ENCODE data around the gene ABCD4.

Gene ABCD4

DNA sequence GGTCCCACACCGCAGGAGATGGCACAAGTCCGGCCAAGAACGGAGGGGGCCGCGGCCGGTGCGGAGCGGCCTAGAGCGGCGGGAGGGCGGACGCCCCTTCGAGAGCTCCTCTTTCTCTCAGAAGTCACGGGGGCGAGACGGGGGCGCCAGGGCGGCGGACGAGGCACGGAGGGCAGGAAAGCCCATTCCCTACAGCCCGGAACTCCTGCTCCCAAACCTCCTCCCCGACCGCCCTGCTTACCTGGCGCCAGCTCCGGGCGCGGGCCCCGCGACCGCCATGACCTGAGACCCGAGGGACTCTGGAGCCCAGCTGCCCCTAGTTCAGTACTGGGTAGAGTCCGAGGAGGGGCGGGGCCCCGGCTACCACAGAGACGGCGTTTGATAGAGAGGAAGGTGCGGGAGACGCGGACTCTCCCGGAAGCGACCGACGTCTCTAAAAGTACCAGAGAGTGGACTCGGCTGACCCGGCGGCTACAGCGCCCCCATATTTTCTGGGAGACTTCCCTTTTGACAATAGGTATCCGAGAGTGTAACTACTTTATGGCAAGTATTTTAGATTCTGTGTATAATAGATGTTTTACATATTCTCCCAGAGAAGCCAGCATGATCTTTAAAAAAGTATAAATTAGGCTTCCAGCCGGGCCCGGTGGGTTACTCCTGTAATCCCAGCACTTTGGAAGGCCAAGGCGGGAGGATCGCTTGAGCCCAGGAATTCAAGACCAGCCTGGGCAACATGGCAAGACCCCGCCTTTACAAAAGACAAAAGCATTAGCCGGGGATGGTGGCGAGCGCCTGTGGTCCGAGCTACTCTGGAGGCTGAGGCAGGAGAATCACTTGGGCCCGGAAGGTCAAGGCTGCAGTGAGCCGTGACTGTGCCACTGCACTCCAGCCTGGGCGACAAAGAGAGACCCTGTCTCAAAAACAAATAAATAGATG lies at the start of gene ABCD4:
TSS of gene ABCD4 (minus strand) at position 301 of the 936 bp plus-strand sequence. CDS start at position 279, 22 bp downstream.
- TF ChIP-seq, protein P1, sequence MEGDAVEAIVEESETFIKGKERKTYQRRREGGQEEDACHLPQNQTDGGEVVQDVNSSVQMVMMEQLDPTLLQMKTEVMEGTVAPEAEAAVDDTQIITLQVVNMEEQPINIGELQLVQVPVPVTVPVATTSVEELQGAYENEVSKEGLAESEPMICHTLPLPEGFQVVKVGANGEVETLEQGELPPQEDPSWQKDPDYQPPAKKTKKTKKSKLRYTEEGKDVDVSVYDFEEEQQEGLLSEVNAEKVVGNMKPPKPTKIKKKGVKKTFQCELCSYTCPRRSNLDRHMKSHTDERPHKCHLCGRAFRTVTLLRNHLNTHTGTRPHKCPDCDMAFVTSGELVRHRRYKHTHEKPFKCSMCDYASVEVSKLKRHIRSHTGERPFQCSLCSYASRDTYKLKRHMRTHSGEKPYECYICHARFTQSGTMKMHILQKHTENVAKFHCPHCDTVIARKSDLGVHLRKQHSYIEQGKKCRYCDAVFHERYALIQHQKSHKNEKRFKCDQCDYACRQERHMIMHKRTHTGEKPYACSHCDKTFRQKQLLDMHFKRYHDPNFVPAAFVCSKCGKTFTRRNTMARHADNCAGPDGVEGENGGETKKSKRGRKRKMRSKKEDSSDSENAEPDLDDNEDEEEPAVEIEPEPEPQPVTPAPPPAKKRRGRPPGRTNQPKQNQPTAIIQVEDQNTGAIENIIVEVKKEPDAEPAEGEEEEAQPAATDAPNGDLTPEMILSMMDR (IDR thresholded peaks at IDR 0.05; ENCODE audit: low read length, missing control alignments), result peak; percentile 30
- peak; percentile 93 for DNase-seq (ENCODE audit: low read depth)
- H3K4me3 ChIP-seq (replicated peaks; ENCODE audit: low read depth, low read length), result peak within 1 kb of the TSS; percentile 76

DNA sequence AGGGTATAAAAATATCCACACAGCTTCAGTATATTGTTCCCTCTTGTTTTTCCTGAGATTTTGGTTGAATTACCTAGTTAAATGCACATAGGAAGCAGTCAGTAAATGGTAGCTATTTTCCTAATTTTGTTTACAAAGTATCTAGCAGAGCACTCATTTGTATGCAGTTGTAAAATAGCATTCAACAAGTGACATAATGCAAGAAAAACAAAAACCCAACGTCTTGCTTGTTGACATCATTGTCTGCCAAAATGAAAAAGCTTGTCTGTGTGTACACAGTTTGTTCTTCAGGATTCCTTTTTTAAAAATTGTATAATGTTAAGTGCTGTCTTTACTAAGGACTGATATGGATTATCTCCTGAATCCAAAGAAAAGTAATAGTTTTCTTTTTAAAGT lies 48.2 kb upstream of the ABCD4 start:
- no peak overlapping the region for H3K4me3 ChIP-seq (replicated peaks; ENCODE audit: low read depth, low read length)
- no peak for DNase-seq (ENCODE audit: low read depth)
- TF ChIP-seq, protein P1 (IDR thresholded peaks at IDR 0.05; ENCODE audit: low read length, missing control alignments), result no peak

DNA sequence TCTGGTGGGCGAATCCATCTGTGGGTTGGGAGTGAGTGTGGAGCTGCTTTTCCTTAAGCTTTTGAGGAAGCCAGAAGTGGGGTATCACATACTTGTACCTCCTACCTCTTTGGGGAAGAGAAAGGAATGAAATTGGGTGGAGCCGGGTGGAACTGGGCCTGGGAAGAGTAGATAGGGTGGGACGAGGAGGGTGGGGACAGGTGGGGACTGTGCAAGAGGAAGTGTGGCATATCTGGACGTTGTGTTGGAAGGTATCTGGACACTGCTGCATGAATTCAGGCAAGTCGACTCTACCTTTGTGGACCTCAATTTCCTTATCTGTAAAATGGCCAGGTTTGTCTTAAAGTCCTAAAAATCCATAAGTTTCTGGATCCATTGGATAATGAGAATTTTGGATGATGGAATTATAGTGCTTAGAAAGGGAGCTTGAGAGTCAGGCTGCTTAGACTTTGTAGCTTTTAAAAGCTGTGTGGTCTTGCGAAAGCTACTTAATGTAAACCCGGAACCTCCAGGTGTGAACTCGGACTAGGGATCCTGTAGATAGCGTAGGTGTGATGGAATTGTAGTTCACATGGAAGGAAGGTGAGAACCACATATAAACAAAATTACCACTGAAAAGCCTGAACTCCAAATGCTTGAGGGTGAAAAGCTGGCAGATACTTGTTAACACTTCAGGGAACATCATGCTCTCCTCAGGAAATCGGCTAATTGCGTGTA lies 47.6 kb upstream of the ABCD4 start:
- H3K4me3 ChIP-seq (replicated peaks; ENCODE audit: low read depth, low read length), result no peak overlapping the region
- TF ChIP-seq, protein P1 (IDR thresholded peaks at IDR 0.05; ENCODE audit: low read length, missing control alignments), result no peak
- DNase-seq (ENCODE audit: low read depth), result no peak

- no peak for DNase-seq (ENCODE audit: low read depth)
- H3K4me3 ChIP-seq (replicated peaks; ENCODE audit: low read depth, low read length), result no peak overlapping the region
- TF ChIP-seq, protein P1 (IDR thresholded peaks at IDR 0.05; ENCODE audit: low read length, missing control alignments), result no peak
Measured at GRCh38 chr14:74349757-74350156, 47.0 kb upstream of the ABCD4 start.

- DNase-seq (ENCODE audit: low read depth), result no peak
- H3K4me3 ChIP-seq (replicated peaks; ENCODE audit: low read depth, low read length), result no peak overlapping the region
- TF ChIP-seq, protein P1 (IDR thresholded peaks at IDR 0.05; ENCODE audit: low read length, missing control alignments), result no peak
Measured at GRCh38 chr14:74348735-74349463, 46.2 kb upstream of the ABCD4 start.

GRCh38 chr14:74348241-74348734 lies 45.6 kb upstream of the ABCD4 start, which contains the start of gene VRTN:
TSS of gene VRTN (plus strand) at chr14:74348471. CDS start at chr14:74356784, 8,313 bp downstream.
- TF ChIP-seq, protein P1 (IDR thresholded peaks at IDR 0.05; ENCODE audit: low read length, missing control alignments), result no peak
- no peak for DNase-seq (ENCODE audit: low read depth)
- H3K4me3 ChIP-seq (replicated peaks; ENCODE audit: low read depth, low read length), result no peak within 1 kb of the TSS

Data from fibroblast of pulmonary artery (primary cell).